DND-41 (cell line): ENCODE data around the gene PORCN.

Source experiments
- ATAC-seq: fragments of 200-7000 bp; cut with Tn5 transposase; 3 replicates; pipeline ENCODE4 v1.9.1; 2021; ENCODE audit warnings: low read depth; ENCODE audit not compliant: insufficient read depth
- DNase-seq: peaks from one replicate; pipeline ENCODE4 v3.0.0-alpha.2; 2020
- H2AFZ ChIP-seq: 2 replicates; pipeline ENCODE4 v1.6.0; 2012; ENCODE audit warnings: low read depth, low read length
- H3K27ac ChIP-seq: 2 replicates; pipeline ENCODE4 v1.5.1; 2012; ENCODE audit warnings: low read length, inconsistent platforms
- H3K27me3 ChIP-seq: fragments of 200-600 bp; sonication (generic); 2 replicates; pipeline ENCODE4 v1.6.0; 2012; ENCODE audit warnings: low read length, mild to moderate bottlenecking, inconsistent platforms; ENCODE audit not compliant: insufficient read depth, poor library complexity
- H3K36me3 ChIP-seq: 2 replicates; pipeline ENCODE4 v1.5.1; 2012; ENCODE audit warnings: low read length, inconsistent platforms; ENCODE audit not compliant: insufficient read depth
- H3K4me1 ChIP-seq: 2 replicates; pipeline ENCODE4 v1.5.1; 2012; ENCODE audit warnings: mild to moderate bottlenecking, low read length; ENCODE audit not compliant: insufficient read depth
- H3K4me2 ChIP-seq: 2 replicates; pipeline ENCODE4 v1.6.0; 2012; ENCODE audit warnings: mild to moderate bottlenecking, moderate library complexity, low read length, inconsistent platforms; ENCODE audit not compliant: insufficient read depth
- H3K4me3 ChIP-seq, 2 experiments: fragments of 200-600 bp in 1 of 2; shearing (Covaris generic) in 1 of 2; 2 replicates each; pipeline ENCODE4 v1.5.1; 2012 to 2016; ENCODE audit warnings: inconsistent platforms in 2 of 2, low read length in 2 of 2, mild to moderate bottlenecking in 2 of 2, low read depth in 1 of 2, moderate library complexity in 1 of 2
- H3K79me2 ChIP-seq: 2 replicates; pipeline ENCODE4 v1.6.0; 2012; ENCODE audit warnings: low read length, inconsistent platforms; ENCODE audit not compliant: insufficient read depth
- H3K9ac ChIP-seq: 2 replicates; pipeline ENCODE4 v1.6.0; 2012; ENCODE audit warnings: low read depth, mild to moderate bottlenecking, inconsistent platforms, low read length, moderate library complexity
- H3K9me3 ChIP-seq: 2 replicates; pipeline ENCODE4 v1.5.1; 2012; ENCODE audit warnings: low read length, moderate library complexity, mild to moderate bottlenecking, inconsistent platforms; ENCODE audit not compliant: insufficient read depth, severe bottlenecking
- H4K20me1 ChIP-seq: 2 replicates; pipeline ENCODE4 v1.6.0; 2012; ENCODE audit warnings: low read length; ENCODE audit not compliant: insufficient read depth
- CTCF ChIP-seq: IDR thresholded peaks from 2 replicates; pipeline ENCODE4 v1.5.1; 2012; ENCODE audit warnings: borderline replicate concordance, low read length, moderate library complexity, mild to moderate bottlenecking; ENCODE audit not compliant: poor library complexity, severe bottlenecking; ENCODE audit errors: extremely low read depth
- EZH2 ChIP-seq: IDR thresholded peaks from 3 replicates; pipeline ENCODE4 v1.6.1; 2012; ENCODE audit warnings: borderline replicate concordance, low read depth, mild to moderate bottlenecking, moderate library complexity, low read length, inconsistent platforms; ENCODE audit not compliant: severe bottlenecking

Gene PORCN

GRCh38 chrX:48508400-48509244 lies at the start of gene PORCN:
PORCN (plus strand) TSS chrX:48508992; CDS start chrX:48509821, 829 bp downstream.
- peak within 1 kb of the TSS; percentile 76 for H3K27ac ChIP-seq
- ATAC-seq = peak; percentile 97

GRCh38 chrX:48459483-48459882 lies 49.3 kb upstream of the PORCN start:
- no peaks in the 10 kb centered on the region for H3K27me3 ChIP-seq
- no peak overlapping the region for H3K27ac ChIP-seq
- DNase-seq = no peak
- no peaks in the 10 kb centered on the region for H3K4me1 ChIP-seq
- no peaks in the 10 kb centered on the region for H3K9me3 ChIP-seq
- peaks cover 36% of the 10 kb centered on the region for H3K36me3 ChIP-seq
- TF ChIP-seq EZH2 (no peak), CTCF (no peak)
- H3K4me3 ChIP-seq = no peak overlapping the region
- H3K4me2 ChIP-seq = no peak overlapping the region
- no peaks in the 10 kb centered on the region for H3K79me2 ChIP-seq
- no peak overlapping the region for H2AFZ ChIP-seq
- ATAC-seq = no peak
- H4K20me1 ChIP-seq = no peaks in the 10 kb centered on the region
- H3K9ac ChIP-seq = no peak overlapping the region

More at GRCh38 chrX:48508400-48509244, at the start of gene PORCN:
- Histone ChIP-seq H3K9ac (peak within 1 kb of the TSS; percentile 68), H3K4me1 (peaks cover 18% of the 10 kb centered on the region), H3K27me3 (no peaks in the 10 kb centered on the region), H3K9me3 (no peaks in the 10 kb centered on the region), H3K4me2 (peak within 1 kb of the TSS; percentile 78), H3K36me3 (no peaks in the 10 kb centered on the region), H3K4me3 (peak within 1 kb of the TSS; percentile 51 to 76; a peak in 3 of 4 replicates), H4K20me1 (no peaks in the 10 kb centered on the region), H3K79me2 (no peaks in the 10 kb centered on the region), H2AFZ (peak within 1 kb of the TSS; percentile 96)
- no peak for TF ChIP-seq CTCF
- no peak for TF ChIP-seq EZH2
- DNase-seq = peak; percentile 83

- no peaks in the 10 kb centered on the region for H3K27me3 ChIP-seq
- peaks cover 38% of the 10 kb centered on the region for H3K36me3 ChIP-seq
- no peak for TF ChIP-seq EZH2
Observed at GRCh38 chrX:48460031-48460430, 48.8 kb upstream of the PORCN start.

DNA sequence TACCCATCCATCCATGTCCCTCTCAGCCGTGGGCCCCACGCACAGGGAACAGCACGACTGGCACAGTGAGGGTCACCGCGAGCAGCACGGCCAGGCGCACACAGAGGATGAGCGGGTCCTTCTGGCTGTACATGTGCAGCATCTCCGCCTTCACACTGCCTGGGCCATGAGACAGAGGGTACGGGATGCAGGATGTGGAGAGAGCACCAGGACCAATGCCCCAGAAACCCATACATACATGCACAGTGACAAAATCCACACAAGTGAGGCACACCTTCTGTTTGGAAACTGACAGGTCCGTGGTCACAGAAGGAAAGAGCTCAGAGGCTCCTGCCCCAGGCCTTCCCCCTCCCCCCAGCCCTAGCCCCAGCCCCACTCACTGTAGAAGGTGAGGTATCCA lies 48.2 kb upstream of the PORCN start:
- TF ChIP-seq EZH2 (no peak), CTCF (no peak)
- no peak overlapping the region for H3K4me3 ChIP-seq
- no peak overlapping the region for H3K27ac ChIP-seq
- peaks cover 3% of the 10 kb centered on the region; the same call in 1 of the 2 replicates for H3K4me1 ChIP-seq
- no peaks in the 10 kb centered on the region for H3K79me2 ChIP-seq
- no peaks in the 10 kb centered on the region for H4K20me1 ChIP-seq
- ATAC-seq (no peak), DNase-seq (no peak)
- no peak overlapping the region for H3K4me2 ChIP-seq
- H2AFZ ChIP-seq = no peak overlapping the region
- no peaks in the 10 kb centered on the region for H3K9me3 ChIP-seq
- no peak overlapping the region for H3K9ac ChIP-seq
- no peaks in the 10 kb centered on the region for H3K27me3 ChIP-seq
- H3K36me3 ChIP-seq = peaks cover 44% of the 10 kb centered on the region

More at GRCh38 chrX:48460031-48460430, 48.8 kb upstream of the PORCN start:
- Histone ChIP-seq H3K4me1 (no peaks in the 10 kb centered on the region), H4K20me1 (no peaks in the 10 kb centered on the region), H2AFZ (no peak overlapping the region), H3K4me3 (no peak overlapping the region), H3K79me2 (no peaks in the 10 kb centered on the region), H3K4me2 (no peak overlapping the region), H3K9me3 (no peaks in the 10 kb centered on the region), H3K9ac (no peak overlapping the region), H3K27ac (no peak overlapping the region)
- no peak for DNase-seq
- no peak for ATAC-seq
